HTERT RPE-1 (cell line): ENCODE results near the gene ADCY7.

Source experiments
- in situ Hi-C: fragments of 300-500 bp; cut with MboI; formaldehyde crosslinking; loops from 4 replicates; pipeline ENCODE4 v1.14.3; 2020; ENCODE audit warnings: low sequenced_read_pairs

The ADCY7 gene

DNA sequence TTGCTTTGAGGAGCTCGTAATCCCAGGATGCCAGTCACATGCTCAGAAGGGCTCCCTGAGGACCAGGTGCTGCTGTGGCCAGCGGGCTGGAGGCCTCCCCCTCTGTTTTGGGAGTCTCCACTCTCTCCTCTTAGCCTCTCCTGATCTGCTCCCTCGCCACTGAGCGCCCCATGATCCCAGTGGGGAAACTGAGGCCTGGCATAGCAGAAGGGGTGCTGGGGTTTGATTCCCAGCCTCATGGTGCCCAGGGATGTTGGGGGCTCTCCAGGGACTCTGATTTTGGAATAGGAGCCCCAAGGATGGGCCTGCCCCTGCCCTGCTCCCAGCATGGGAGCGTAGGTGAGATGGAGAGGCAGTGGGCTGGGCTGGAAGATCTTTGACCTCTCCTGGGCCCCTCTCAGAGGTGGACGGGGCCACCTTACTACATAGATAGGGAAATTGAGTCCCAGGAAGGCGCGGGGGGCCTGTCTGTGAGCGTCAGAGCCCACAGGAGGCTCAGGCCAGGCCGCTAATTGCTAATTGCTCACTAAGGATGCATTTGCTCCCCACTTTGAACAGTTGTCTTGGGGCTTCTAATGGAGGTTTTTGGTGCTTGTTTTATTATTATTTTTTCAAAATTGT is 525 bp upstream of the ADCY7 start:
- in situ Hi-C loops: no loop called here

DNA sequence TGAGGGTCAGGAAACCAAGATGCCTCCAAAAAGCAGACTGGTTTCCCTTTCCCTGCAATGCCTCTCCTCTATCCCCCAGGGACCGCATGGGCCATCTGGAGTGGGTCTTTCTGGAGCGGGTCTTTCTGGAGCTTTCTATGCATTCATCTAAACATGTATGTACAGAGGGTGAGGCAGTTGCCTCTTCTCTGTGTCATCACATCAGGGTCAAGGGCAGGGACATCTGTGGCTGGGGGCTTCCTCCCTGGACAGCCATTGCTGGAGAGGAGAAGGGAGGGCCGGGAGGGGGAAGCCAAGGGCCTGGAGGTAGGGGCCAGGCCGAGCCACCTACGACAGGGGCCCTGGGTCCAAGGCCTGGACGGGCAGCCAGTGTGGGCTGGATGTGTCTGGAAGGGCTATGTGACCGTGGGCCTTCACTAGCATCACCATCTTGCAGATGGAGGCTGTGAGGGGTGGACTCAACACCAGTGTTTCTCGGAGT is 840 bp downstream of the ADCY7 start:
- in situ Hi-C loops: no loop called here

DNA sequence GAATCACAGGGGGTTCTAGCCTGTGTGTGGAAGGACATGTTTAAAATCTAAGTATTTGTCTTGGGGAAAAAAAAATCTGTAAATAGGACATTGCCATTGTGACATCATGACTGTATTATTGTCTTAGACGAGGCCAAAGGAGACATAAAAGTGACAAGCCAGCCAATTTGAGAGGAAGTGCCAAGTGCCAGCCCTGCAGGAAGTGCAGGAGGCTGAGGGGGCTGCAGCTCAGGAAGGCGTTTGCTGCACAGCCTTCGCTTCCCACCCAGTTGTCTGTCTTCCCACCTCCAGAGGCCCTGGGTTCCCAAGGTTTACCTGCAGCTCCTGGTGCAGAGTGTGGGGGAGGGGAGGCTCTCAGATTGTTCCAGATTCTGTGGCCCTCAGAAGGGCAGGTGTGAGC is 1.3 kb downstream of the ADCY7 start:
- in situ Hi-C loops: no loop called here

DNA sequence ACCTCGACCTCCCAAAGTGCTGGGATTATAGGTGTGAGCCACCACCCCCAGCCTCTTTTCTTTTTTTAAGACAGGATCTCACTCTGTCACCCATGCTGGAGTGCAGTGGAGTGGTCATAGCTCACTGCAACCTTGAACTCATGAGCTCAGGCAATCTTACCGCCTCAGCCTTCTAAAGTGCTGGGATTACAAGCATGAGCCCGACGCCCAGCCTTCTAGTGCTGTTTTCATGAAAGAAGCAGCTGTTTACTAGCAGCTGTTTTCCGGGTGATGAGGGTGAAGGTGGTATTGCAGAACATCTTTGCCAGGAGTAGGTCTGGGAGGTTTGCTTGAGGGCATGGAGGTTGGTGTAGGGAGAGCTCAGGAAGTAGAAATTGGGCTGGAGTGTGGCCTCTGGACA is 2.0 kb downstream of the ADCY7 start:
- in situ Hi-C loops: no loop called here

DNA sequence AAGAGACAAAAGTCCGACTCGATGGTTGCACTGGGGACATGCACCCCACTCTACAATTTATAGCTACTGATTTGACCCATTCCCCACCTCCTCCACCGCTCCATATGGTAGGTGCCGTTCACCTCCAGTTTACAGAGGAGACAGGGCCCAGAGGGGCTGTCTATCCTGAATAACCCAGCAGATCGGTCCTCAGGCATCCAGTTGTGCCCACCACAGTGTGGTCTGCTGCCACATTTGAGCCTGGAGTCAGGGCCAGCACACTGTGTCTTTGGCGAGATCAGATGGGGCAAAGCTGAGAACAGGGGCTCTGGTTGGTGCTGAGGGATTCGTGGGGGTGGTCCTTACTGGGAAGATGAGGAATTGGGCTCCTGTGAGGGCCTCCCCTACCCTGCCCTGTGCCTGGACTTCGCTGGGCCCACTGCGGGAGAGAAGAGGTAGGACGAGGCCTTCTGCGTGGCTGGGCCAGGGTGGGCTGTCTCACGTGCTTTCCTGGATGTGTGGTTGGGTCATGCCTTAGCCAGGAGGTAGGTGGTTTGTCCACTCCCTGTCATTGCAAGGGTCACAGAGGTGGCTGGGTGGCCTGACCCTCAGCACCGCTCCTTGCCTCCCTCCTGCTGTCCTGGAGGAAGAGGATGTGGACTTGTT is 2.8 kb downstream of the ADCY7 start:
- in situ Hi-C loops: no loop called here

DNA sequence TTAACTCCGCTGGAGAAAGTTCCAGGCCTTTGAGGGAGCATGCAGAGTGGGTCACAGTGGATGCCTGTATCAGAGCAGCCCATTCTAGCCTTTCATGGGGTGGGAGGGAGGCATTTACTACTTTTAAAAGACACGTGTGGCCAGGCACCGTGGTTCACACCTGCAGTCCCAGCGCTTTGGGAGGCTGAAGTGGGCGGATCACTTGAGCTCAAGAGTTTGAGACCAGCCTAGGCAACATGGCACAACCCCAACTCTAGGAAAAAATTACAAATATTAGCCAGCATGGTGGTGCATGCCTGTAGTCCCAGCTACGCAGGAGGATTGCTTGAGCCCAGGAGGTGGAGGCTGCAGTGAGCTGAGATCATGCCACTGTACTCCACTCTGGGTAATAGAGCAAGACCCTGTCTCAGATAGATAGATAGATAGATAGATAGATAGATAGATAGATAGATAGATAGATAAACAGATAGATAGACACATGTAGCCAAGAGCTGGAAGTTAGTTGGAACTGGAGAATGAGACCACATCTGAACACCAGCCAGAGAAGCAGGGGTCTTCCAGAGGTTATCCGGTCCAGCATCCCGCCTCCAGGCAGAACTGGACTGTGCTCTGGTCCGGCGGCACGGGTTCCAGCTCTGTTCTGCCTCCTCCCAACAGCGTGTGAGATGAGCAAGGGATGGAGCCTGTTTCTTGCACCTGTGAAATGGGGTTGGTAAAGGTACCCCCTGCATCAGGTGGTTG is 3.6 kb downstream of the ADCY7 start:
- in situ Hi-C loops: no loop called here

DNA sequence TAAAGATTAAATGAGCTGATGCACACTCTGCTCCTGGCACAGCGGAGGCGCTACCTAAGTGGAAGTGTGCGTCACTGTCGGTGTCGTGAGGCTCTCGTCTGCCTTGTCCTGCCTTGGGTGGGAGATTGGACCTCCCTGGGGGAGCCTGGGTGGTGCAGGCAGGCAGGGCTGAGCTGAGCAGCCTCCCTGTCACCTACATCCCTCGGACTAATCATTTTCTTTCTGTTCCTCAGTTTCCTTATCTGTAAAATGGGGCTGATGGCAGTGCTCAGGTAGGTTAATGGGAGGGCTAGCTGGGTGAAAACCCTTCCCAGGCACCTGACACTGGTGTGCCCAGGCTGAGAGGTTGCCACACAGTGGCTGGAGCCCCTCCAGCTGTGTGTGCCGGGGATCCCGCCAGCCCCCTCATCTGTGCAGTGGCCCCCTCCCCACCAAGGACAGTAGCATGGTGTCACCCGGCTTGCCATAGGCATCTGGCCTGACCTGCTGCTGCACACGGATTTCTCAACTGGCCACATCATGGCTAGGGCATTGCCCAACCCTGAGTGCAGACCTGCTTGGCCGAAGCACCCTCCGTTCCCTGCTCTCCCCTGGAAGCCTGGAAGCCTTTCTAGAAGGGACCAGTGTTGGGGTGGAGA is 4.3 kb downstream of the ADCY7 start:
- in situ Hi-C loops: no loop called here

DNA sequence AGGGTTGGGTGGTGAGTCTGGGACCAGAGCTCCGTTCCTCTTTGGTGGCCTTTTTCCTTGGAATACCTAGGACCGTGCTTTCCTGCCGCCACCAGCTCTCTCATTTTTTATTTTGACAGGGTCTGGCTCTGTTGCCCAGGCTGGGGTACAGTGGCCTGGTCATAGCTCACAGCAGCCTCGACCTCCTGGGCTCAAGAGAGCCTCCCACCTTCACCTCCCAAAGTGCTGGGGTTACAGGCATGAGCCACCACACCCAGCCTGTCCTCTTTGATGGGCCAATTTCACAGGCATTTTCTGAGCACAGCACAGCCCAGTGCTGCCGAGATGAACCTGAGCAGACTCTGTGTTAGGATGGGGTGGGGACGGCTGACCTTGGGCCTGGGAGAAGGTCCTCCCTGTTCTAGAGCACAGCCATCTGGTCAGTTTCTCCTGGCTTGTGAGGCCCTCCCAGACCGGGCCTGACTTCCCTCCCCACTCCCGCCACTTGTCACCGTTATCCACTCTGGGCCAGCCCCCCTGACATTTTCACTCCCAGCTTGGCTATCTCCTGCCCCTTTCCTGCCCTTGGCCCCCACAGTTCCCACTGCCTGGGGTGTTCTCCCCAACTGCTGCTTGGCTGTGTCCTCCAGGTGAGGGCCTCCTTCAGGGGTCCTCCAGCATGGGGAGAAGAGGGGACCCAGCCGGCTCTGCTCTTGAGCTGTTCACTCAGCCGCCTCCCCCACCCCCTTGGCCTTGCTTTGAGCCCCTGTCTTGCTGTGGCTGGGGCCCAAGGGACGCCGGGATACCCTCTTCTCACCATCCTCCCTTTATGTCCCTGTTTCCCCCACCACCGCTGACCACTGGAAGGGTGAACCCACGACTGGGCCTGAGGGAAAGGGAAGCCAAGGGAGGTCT is 5.0 kb downstream of the ADCY7 start:
- in situ Hi-C loops: no loop called here

DNA sequence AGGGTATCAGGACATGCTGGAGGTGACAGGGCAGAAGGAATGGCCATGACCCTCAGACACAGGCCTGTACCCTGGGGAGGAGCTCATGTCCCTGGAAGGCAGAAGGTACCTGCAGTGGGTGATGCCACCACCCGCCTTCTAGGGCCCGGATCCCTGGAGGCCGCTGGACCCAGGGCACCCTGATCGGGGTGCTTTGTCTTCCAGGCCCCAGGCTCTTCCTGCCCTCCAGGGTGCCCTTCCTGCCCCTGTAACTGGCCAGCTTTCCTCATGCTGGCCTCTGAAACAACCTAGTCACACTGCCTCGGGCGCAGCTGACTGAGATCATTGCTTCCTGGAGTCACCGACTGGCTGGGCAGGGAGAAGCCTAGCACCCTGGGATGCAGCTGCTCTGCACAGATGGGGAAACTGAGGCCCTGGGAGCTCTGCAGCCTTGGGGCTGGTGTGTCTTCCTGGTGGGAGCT is 5.8 kb downstream of the ADCY7 start:
- in situ Hi-C loops: no loop called here

DNA sequence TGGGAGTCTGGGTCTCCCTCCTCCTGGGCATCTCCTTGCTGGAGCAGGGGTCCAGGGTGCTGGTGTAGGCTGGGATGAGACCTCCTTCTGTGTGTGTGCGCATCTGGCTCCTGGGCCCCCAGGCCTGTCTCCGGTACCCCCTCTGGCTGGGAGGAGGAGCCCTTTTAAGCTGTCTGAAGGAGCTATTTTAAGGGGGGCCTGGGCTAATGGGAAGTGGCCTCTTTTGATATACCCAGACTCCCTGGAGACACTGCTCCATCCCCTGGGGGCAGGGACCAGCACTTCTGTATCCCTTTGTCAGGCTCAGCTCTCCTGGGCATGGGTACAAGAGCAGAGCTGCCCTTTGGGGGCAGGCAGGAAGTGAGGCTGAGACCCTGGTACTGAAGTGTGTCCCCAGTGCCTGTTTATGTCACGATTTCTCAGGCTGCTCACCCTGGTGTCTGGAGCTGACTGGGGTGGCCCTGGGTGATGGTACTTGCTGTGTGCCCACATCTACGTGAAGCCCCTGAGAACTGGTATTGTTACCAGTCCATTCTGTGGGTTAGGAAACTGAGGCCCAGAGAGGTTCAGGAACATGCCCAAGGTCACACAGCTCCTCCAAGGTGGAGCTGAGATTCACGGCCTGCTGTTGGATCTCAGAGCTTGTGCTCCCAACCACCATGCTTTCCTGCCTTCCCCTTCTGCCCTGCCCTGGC is 6.5 kb downstream of the ADCY7 start:
- in situ Hi-C loops: no loop called here

DNA sequence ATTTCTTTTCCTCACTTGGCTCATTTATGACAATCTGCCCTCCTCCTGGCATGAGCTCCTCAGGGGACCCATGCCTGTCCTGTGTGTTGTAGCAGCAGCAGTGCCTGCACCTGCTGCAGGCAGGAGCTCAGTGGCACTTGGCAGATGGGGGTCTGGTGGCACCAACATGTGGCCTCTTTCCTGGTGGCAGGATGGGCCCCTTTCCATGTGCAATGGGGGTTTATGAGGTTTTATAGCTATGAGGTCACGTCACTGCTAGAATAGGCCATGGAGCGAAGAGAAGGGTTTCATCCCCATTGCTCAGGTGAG is 7.0 kb downstream of the ADCY7 start:
- in situ Hi-C loops: no loop called here

DNA sequence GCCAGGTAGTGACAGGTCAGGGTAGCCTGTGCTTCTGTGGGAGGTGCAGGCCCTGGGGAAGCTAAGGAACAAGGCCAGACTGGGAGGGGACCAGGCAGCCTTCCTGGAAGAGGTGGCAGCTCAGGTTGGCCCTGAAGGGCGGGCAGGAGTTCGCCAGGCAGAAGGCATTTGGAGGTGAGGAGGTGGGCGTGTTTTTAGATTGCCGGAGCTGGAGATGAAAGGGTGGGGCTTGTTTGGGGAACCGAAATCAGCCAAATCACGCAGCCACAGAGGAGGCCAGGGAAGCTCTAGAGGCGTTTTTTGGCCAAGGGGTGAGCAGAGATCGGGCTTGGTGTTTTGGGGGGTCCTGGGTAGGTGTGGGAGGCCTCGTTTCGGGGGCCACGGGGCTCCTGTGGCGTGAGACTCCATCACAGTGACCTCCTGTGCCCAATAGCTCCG is 7.6 kb downstream of the ADCY7 start:
- in situ Hi-C loops: no loop called here

DNA sequence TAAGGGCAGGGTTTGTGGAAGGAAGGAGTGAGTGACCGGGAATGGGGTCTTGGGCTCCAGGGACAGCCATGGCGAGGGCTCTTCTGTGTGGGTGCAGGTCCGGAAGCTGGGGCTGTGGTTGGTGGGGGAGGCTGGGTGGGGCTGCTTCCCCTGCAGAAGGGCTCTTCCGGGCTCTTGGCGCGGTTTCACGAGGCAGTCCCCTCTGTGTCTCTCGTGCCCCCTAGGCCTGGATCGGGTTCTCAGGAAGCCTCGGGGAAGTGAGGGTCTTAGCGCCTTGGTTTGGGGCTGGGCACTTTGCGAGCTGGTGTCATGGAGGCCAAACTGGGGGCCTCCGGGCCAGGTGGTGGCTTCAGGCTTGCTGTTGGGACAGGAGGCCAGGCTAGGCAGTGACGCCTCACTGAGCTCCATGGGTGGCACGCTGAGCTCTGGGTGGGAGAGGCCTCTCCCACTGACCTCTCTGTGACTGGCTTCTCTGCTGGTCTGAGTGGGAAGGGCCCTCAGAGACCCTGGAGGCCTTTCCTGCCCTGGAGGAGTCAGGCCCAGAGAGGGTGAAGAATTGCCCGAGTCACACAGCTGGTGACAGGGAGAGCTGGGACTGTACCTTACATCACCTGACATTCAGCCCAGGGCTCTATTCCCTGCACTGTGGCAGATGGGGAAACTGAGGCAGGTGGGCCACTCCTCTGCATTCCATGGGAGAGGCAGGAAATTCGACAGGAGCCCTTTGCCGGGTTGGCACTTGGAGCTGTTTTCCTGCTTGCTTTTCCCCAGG is 8.2 kb downstream of the ADCY7 start:
- in situ Hi-C loops: no loop called here

DNA sequence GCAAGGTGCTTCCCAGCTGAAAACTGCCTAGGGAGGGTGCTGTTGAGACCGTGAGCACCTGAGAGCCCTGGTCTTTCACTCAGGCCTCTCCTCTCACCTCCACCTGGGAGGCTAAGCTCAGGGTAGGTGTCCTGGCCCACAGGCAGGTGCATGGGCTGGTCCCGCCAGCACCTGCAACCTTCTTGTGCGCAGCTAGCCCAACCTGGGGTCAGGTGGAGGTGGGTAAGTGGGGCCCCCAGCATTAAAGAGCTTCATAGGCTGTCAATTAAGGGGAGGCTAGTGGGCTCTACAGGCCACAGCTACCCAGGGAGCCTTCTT is 8.7 kb downstream of the ADCY7 start:
- in situ Hi-C loops: no loop called here

DNA sequence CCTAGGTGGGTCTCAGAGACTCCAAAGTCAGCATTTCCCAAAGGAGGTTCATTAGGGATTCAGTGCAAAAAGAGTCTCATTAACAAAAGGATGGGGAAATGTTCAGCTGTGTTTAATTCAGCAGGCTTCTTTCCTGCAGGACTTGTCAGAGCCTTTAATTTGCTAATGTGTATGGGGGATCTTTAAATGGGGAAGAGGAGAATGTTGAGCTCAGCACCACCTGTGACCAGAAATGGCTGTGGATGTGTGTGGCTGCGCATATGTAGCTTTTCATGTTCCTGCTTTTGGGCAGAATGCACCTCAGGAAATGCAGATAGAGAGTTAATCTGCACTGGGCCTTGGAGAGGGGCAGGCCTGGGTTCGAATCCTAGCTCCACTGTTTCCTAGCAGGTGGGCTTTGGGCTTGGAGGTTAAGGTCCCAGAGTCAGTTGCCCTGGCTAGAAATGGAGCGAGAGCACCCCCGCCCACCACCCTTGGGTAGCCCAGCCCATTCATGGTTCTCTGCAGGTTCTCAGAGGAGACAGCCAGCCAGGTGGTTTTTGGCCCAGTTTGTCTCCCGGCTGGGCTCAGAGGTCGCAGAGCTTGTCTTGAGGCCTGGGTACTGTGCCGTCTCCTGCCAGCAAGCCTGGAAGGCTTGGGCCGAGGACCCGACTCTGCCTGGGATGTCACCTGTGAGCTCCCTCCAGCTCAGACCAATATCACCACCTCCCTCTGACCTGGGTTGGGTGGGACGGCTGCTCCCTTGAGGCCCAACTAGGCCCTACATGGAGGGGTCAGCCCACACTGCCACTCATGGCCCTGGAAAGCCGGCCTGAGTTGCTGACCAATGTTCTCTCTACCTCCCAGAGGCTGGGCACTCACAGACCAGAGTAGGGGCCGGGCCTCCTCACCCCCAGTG is 9.3 kb downstream of the ADCY7 start:
- in situ Hi-C loops: no loop called here

DNA sequence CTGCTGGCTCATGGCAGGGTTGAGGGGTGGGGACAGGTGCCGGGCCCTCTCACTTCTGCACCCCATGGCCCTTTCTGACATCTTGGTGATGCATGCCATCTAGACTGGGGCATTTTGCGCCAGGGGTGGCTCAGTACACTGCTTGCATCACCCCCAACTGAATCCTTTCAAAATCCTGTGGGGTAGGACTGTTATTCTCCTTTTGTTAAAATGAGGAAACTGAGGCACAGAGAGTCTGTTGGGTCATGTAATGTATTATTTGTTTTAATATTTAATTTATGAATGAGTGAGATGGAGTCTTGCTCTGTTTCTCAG is 9.9 kb downstream of the ADCY7 start:
- in situ Hi-C loops: no loop called here

DNA sequence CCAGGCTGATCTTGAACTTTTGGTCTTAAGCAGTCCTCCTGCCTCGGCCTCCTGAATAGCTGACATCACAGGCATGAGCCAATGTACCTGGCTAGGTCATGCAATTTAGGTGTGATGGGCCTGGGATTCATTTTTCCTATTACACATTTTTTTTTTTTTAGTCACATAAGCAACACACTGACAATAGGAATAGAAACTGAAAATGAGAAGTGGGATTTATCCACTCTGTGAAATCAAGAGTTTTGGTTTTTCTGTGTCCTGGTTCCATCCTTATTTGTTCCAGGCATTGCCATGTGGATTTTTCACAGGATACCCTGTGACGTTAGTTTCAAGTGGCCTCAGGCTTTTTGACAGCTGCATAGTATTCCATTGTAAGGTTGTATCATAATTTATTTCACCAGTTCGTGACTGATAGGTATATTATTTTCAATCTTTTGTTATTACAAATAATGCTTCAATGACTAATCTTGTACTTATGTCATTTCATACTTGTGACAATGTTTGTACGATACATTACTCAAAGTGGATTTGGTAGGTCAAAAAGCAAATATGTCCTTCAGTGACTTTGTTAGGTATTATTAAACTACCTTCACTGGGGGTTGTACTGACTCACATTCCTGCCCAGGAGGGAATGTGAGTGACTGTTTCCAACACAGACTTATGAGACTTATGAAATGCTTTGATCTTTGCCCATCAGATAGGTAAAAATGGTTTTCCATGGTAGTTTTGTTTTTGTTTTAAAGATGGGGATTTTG is 10.6 kb downstream of the ADCY7 start:
- in situ Hi-C loops: no loop called here

DNA sequence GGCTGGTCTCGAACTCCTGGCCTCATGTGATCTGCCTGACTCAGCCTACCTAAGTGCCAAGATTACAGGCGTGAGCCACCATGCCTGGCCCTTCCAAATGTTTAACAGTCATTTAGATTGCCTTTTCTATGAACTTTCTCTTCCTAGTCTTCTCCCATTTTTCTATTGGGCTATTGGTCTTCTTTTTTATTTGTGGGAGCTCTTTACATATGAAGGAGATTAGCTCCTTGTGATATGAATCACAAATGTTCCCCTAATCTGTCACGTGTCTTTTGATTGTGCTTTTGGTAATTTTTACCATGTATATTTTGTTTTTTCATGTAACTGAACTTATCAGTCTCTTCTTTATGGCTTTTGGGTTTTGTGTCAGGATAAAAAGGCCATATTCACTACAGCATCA is 11.9 kb downstream of the ADCY7 start:
- in situ Hi-C loops: no loop called here
